ENCODE measurements around the gene TP53BP2. TPM values are rescaled to one million over a fixed set of nuclear protein-coding genes. Genes with fewer than 3 reads are reported as not detected.
"Not testable (repeated sequence)": the region's sequence is repeated elsewhere in the genome, so short reads cannot be mapped to it uniquely, and the experiment has no call there.

TP53BP2 gene
- 22.8 and 25.3 TPM in 2 replicates for total RNA-seq (2014; rRNA removed; shearing (Covaris generic))
- 16.8 and 27.1 TPM in 2 replicates for polyA plus RNA-seq (2015; cell fraction: cytosol; rRNA removed)
- polyA plus RNA-seq (2015; cell fraction: nucleus; rRNA removed): 24.3 and 25.6 TPM in 2 replicates

- in situ Hi-C loops (cut with HindIII; ENCODE audit: low pct_unique_long_range_greater_than_20kb, low sequenced_read_pairs): no loop called here
- peak; percentile 85 for DNase-seq (ENCODE audit: low read depth, low spot score)
These were observed at the start of gene TP53BP2 for GRCh38 chr1:223845810-223846682. TP53BP2 (minus strand) TSS chr1:223845947; CDS start chr1:223845680, 267 bp downstream.

GRCh38 chr1:223890494-223890893 is 44.7 kb upstream of the TP53BP2 start:
- DNase-seq (ENCODE audit: low read depth, low spot score); in situ Hi-C loops (cut with HindIII; ENCODE audit: low pct_unique_long_range_greater_than_20kb, low sequenced_read_pairs): not testable (repeated sequence)

GRCh38 chr1:223889319-223889718 is 43.6 kb upstream of the TP53BP2 start:
- in situ Hi-C loops (cut with HindIII; ENCODE audit: low pct_unique_long_range_greater_than_20kb, low sequenced_read_pairs); DNase-seq (ENCODE audit: low read depth, low spot score): not testable (repeated sequence)

- DNase-seq (ENCODE audit: low read depth, low spot score): no peak
- in situ Hi-C loops (cut with HindIII; ENCODE audit: low pct_unique_long_range_greater_than_20kb, low sequenced_read_pairs): no loop called here
These were observed 42.1 kb upstream of the TP53BP2 start for GRCh38 chr1:223887747-223888418.

GRCh38 chr1:223886516-223886921 is 40.8 kb upstream of the TP53BP2 start:
- DNase-seq (ENCODE audit: low read depth, low spot score): no peak
- in situ Hi-C loops (cut with HindIII; ENCODE audit: low pct_unique_long_range_greater_than_20kb, low sequenced_read_pairs): no loop called here

GRCh38 chr1:223885614-223886013 is 39.9 kb upstream of the TP53BP2 start:
- no peak for DNase-seq (ENCODE audit: low read depth, low spot score)
- in situ Hi-C loops (cut with HindIII; ENCODE audit: low pct_unique_long_range_greater_than_20kb, low sequenced_read_pairs): no loop called here

GRCh38 chr1:223878598-223879325 is 33.0 kb upstream of the TP53BP2 start:
- in situ Hi-C loops (cut with HindIII; ENCODE audit: low pct_unique_long_range_greater_than_20kb, low sequenced_read_pairs): no loop called here
- no peak for DNase-seq (ENCODE audit: low read depth, low spot score)

- in situ Hi-C loops (cut with HindIII; ENCODE audit: low pct_unique_long_range_greater_than_20kb, low sequenced_read_pairs): no loop called here
- DNase-seq (ENCODE audit: low read depth, low spot score): no peak
These were observed 32.1 kb upstream of the TP53BP2 start for GRCh38 chr1:223877804-223878203.

GRCh38 chr1:223876590-223876989 is 30.8 kb upstream of the TP53BP2 start:
- in situ Hi-C loops (cut with HindIII; ENCODE audit: low pct_unique_long_range_greater_than_20kb, low sequenced_read_pairs): no loop called here
- DNase-seq (ENCODE audit: low read depth, low spot score): no peak

- DNase-seq (ENCODE audit: low read depth, low spot score): no peak
- in situ Hi-C loops (cut with HindIII; ENCODE audit: low pct_unique_long_range_greater_than_20kb, low sequenced_read_pairs): no loop called here
These were observed 27.3 kb upstream of the TP53BP2 start for GRCh38 chr1:223873044-223873443.

- no peak for DNase-seq (ENCODE audit: low read depth, low spot score)
- in situ Hi-C loops (cut with HindIII; ENCODE audit: low pct_unique_long_range_greater_than_20kb, low sequenced_read_pairs): no loop called here
These were observed 26.7 kb upstream of the TP53BP2 start for GRCh38 chr1:223872308-223872901.

- in situ Hi-C loops (cut with HindIII; ENCODE audit: low pct_unique_long_range_greater_than_20kb, low sequenced_read_pairs): no loop called here
- DNase-seq (ENCODE audit: low read depth, low spot score): no peak
These were observed 25.1 kb upstream of the TP53BP2 start for GRCh38 chr1:223870617-223871574.

GRCh38 chr1:223864599-223865368 is 19.0 kb upstream of the TP53BP2 start:
- in situ Hi-C loops (cut with HindIII; ENCODE audit: low pct_unique_long_range_greater_than_20kb, low sequenced_read_pairs); DNase-seq (ENCODE audit: low read depth, low spot score): not testable (repeated sequence)

GRCh38 chr1:223864084-223864483 is 18.3 kb upstream of the TP53BP2 start:
- DNase-seq (ENCODE audit: low read depth, low spot score): no peak
- in situ Hi-C loops (cut with HindIII; ENCODE audit: low pct_unique_long_range_greater_than_20kb, low sequenced_read_pairs): no loop called here

- in situ Hi-C loops (cut with HindIII; ENCODE audit: low pct_unique_long_range_greater_than_20kb, low sequenced_read_pairs): no loop called here
- no peak for DNase-seq (ENCODE audit: low read depth, low spot score)
These were observed 16.2 kb upstream of the TP53BP2 start for GRCh38 chr1:223861904-223862303.

GRCh38 chr1:223860051-223860622 is 14.4 kb upstream of the TP53BP2 start:
- in situ Hi-C loops (cut with HindIII; ENCODE audit: low pct_unique_long_range_greater_than_20kb, low sequenced_read_pairs): no loop called here
- peak; percentile 11 for DNase-seq (ENCODE audit: low read depth, low spot score)
